Globus pallidus (tissue), 1 donor: ENCODE results near the gene IQCN.

Experiments used
- DNase-seq: peaks from one replicate; pipeline ENCODE4 v3.0.0-alpha.2; 2015; ENCODE audit warnings: low spot score

IQCN gene

DNA sequence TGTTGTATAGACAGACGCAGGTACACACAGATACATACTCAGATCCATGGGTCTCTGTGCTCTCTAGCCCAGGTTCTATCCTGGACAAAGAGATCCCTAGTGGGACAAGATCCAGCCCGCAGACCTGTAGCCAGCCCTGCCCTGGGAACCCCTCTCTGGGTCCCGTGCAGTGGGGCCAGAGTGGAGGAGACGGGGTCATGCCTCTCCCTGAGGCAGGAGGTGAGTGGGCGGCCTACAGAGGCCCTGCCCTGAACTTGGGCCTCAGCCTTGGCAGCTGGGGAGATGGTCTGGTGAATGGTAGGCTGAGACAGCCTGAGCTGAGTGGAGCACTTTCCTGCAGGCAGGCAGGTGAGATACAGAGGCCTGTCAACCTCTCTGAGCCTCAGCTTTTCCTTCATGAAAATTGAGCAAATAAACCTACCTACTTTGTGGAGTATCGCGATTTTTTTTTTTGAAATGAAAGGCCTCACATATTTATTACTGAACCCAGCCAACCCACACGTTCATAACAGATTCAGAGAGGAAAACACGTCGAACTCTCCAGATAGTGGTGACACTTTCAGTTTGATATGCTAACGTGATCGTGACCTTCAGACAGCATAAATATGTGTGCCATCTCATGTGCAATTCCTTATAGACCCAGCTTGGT is 10.6 kb upstream of the IQCN start:
- no peak for DNase-seq

DNA sequence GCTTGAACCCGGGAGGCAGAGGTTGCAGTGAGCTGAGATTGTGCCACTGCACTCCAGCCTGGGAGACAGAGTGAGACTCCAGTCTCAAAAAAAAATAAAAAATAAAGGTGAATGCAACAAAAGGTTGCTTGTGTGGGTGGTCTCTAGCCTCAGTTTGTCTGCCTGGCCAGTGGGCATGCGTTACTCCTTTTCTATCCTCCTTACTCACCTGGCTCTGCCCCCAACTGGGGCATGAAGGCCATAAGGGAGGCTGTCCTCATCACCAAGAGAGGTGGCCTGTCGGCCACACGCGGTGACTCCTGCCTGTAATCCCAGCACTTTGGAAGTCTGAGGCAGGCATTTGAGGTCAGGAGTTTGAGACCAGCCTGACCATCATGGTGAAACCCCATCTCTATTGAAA is 9.1 kb upstream of the IQCN start:
- DNase-seq = no peak

DNA sequence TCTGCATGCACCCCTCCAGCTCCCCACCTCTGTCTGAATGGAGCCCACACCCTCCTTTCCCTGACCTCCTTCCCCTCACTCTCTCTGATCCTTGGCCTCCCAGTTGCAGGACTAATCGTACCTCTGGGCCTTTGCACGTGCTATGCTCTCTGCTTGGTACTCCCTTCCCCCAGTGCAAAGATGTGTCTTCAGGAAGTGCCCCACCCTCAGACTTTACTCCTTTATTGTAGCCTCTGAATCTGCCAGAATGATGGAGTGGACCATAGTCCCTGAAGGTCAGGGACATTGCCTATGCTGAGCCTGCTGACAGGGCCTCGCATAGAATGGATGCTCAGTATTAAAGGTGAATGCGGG is 8.5 kb upstream of the IQCN start:
- no peak for DNase-seq

DNA sequence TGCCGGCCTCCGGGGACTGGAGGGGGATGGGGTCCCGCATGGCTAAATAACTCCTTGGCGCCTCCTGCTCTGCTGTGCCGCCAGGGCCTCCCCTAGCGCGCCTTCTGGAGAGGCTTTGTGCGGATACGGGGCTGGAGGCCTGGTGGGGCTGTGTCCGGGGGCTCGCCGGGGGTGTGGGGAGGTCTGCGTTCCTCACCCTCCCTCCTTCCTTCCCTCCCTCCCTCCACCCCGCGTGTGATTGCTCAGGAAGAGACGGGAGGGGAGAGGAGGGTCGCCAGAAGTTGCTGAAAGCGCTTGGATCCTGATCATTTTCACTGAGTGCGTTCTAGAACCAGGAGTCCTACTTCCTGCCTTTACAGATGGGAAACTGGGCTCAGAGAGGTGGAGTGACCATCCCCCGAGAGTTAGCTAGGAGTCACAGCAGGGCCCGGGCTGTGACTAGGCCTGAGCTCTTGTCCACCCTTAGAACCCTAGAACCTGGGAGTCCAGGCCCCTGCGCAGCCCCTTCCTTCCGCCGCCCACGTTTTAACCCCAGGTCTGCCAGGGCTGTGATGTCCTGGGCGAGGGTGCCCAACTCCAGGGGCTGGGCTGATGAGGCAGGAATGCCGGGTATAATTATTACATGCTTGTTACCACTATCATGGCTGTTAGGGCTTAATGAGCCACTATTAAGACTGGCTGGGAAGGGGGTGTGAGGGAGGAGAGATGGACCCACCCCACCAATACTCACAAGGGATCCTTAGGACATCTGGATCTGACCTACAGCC is 8.0 kb upstream of the IQCN start:
- no peak for DNase-seq

DNA sequence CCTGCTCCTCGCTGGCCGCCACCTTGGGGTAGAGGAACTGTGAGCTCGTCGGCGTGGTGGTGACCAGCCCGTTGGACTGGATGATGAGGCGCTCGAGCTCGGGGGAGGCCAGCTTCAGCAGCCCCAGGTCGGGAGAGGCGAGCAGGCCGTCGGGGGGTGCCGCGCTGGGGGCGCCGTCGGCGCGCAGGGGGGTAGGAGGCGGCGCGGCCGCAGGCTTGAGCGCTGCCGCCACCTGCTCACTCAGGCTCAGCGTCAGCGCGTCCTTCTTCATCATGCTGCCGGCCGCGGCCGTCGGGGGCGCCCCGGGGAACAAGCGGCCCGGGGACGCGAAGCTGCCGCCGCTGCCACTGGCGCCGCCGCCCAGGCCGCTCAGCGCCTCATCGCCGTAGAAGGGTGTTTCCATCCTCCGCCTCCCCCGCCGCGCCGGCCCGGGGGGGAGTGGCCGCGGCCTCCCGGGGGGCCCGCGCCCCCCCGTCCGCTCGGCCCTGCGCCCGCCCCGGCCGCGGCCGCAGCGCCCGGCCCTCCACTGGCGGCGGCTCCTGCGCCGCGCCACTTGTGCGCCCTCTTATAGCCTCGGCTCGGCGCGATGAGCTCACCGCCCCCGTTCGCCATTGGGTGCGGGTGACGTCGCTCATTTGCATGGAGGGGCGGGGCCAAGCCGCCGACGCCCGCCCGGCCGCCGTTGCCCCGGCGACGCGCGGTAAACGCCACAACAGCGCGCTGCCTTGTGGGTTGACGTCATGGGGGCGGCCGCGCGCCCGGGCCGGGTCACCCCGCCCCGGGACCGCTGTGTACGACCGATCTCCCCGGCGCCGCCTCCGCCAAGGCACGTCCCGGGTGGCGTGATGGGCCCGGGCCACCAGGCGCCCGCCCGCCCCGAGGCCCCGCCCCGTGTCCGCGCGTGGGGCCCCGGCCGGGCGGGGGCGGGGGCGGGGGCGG is 7.1 kb upstream of the IQCN start, which contains the start of gene JUND:
JUND (minus strand) TSS at position 541 of the 939 bp plus-strand sequence; CDS start at position 403, 138 bp downstream.
- DNase-seq = peak; percentile 99

DNA sequence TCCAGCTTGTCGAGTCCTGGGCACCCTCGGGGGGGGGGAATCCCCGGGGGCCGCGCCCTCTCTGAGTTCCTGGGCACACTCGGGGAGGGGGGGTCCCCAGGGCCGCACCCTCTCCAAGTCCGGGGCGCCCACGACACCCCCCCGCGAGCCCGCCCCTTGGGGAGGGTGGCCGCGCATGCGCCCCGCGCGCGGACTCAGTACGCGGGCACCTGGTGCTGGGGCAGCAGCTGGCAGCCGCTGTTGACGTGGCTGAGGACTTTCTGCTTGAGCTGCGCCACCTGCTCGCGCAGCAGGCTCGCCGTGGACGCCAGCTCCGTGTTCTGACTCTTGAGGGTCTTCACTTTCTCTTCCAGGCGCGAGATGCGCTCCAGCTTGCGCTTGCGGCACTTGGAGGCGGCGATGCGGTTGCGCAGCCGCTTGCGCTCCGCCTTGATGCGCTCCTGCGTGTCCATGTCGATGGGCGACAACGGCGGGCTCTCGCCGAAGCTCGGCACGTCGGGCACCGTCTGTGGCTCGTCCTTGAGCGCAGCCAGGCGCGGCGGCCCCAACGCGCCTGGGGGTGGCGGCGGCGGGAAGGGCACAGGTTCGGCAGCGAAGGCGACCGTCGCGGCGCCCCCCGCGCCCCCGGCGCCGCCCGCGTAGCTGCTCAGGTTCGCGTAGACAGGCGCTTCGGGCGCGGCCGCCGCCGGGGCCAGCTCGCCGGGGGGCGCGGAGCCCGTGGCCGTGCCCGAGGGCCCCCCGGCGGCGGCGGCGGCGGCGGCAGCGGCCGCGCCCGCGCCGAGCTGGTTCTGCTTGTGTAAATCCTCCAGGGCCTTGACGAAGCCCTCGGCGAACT is 6.2 kb upstream of the IQCN start:
- peak; percentile 82 for DNase-seq

DNA sequence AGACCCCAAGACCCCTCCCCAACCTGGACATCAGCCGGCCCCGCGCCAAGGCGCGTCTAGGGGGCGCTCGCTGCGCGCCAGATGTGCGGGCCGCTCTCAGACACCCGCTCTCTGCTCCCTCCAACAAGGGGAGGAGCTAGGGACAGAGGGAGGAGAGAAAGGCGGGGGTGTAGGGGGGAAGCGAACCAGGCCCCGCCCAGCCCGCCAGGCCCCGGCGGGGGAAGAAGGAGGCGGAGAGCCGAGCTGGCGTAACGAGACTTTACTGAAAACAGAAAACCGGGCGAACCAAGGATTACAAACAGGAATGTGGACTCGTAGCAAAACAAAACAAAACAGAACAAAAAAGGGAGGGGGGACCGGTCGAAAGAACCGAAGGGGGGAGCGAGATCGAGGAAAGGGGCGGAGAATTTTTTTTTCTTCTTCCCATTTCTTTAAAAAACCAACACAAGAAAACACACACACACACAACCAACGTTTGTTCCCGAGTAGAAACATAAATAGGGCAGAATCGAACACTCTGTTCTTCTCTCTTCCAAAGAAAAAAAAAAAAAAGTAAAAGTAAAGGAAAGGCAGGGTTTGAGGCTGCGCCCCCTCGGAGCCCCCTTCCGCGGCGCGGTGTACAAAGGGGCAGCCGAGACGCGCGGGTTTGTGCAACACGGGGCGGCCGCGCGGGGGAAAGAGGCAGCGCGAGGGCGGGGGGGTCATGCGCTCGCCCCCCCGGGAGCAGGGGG is 5.4 kb upstream of the IQCN start:
- peak; percentile 98 for DNase-seq

DNA sequence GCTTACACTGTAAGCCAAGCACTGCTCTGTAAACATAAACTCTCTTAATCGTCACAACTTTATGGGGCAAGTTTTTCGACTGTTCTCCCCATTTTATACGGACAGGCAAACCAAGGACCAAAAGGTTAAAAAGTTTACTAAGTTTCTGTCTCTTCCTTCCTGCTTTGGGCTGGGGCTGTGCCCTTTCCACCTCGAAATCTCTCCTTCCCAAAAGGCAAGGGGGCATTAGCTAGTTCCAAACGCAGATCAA is 4.9 kb upstream of the IQCN start:
- no peak for DNase-seq

DNA sequence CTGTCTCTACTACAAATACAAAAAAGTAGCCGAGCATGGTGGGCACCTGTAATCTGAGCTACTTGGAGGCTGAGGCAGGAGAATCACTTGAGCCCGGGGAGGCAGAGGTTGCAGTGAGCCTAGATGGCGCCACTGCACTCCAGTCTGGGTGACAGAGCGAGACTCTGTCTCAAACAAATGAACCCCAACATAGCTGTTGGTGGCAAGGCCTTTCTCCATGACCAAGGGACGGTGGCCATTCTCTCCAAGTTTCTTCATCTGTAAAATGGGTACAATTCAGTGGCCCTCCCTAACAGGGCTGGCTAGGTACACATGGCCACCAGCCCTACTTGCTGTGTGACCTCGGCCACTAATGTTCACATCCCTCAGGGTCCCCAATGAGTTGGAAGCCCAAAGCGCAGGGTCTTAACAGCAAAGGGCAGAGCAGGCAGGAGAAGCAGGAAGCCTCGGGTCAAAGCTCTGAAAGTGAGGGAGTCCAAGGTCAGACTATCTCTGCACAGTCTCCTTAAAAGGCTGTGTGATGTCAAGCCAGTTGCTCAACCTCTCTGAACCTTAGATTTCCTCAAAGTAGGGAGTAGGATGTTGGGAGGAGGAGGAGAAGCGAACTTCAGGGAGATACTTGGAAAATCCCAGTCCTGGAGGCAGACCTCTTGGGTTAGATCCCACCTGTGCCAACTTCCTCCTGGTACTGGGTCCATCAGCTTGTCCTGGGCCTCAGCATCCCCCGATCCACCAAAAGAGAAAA is 4.4 kb upstream of the IQCN start:
- peak; percentile 16 for DNase-seq

DNA sequence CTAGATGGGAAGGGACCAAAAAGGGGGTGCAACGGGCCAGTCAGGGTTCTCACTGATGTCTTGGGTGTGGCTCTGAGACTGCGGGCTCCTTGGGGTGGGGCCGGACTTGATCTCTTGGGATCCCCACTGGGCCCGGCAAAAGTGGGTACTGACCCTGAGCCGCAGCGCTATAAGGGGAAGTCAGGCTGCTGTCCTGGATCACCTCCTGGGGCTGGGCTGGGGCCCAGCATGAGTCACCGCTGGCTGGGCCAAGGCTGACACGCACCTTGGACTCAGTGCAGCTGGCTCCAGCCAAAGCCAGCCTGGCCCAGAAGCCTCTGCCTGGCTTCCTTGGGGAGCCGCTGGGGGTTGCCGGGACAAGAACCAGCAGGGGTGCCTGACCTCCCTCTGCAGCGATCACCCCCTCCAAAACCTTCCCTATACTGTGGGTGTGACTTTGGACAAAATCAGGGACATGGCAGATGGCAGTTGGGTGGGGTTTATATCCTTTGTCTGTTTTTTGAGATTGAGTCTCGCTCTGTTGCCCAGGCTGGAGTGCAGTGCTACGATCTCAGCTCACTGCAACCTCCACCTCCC is 617 bp upstream of the IQCN start:
- DNase-seq = peak; percentile 81

DNA sequence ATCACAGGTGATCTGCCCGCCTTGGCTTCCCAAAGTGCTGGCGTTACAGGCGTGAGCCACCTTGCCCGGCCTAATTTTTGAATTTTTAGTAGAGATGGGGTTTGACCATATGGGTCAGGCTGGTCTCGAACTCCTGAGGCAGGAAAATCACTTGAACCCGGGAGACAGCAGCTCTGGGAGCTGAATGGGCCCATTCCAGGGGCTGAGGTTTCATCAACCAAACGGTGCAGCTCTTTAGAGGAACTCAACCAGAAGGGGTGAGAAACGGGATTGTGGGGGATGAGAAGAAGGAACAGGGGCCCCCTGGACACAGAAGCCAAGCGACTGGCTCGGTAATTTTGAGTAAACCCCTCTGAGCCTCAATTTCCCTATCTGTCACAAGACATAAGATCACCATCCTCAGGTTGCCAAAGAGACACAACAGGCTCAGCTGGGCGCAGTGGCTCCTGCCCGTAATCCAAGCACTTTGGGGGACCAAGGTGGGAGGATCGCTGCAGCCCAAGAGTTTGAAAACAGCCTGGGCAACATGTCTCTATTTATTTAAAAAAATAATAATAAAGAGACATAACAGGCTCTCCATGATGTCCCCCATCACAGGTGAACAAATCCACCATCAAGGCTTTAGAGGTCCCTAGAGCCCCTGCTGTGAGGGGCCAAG is 562 bp downstream of the IQCN start:
- DNase-seq = no peak

DNA sequence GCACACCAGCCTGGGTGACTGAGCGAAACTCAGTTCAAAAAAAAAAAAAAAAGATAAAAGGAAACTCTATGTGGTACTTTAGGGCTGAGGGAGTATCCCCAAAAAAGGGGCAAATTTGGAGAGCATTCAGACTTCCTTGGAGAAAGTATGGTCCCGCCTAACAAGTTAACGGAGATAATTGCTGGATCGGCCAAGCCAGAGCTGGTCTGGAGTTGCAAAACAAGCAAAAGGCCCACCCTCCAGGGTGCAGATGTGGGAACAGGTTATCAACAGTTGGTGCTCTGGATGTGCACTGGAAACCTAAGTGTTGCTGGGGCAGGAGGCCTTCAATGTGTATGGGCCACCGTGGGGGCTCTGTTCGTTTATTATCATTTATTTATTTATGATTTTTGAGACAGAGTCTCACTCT is 2.8 kb downstream of the IQCN start:
- no peak for DNase-seq

DNA sequence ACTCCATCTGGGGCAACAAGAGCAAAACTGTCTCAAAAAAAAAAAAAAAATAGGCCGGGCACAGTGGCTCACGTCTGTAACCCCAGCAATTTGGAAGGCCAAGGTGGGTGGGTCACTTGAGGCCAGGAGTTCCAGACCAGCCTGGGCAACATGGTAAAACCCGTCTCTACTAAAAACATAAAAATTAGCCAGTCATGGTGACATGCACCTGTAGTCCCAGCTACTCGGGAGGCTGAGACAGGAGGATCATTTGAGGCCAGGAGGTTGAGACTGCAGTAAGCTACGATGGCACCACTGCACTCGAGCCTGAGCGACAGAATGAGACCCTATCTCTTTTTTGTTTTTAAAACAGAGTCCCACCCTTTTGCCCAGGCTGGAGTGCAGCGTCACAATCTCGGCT is 3.9 kb downstream of the IQCN start:
- DNase-seq = no peak

DNA sequence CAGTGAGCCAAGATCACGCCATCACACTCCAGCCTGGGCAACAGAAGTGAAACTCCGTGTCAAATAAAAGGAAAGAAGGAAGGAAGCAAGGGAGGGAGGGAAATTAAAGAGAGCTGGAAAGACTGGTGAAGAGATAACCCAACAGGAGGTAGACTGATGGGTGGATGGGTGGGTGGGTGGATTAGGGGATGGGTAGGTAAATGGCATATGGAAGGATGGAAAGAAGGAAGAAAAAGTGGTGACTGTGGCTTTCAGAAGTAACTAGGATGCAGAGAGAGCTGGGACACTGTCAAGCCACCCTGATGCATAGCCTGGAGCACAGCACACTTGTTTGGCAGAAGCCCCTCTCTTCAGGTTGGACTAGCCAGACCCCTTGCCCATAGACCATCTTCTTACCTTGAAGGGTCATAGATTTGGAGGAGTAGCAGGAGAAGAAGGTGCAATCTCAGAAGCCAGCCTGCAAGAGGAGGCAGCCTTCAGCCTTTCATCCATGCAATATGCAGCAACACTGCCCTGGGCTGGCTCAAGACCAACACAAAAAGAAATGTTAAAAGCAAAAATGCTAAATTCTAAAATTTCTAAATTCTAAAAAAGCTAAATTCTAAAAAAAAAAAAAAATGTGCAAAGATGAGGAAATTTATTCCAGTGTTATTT is 5.1 kb downstream of the IQCN start:
- DNase-seq = no peak

DNA sequence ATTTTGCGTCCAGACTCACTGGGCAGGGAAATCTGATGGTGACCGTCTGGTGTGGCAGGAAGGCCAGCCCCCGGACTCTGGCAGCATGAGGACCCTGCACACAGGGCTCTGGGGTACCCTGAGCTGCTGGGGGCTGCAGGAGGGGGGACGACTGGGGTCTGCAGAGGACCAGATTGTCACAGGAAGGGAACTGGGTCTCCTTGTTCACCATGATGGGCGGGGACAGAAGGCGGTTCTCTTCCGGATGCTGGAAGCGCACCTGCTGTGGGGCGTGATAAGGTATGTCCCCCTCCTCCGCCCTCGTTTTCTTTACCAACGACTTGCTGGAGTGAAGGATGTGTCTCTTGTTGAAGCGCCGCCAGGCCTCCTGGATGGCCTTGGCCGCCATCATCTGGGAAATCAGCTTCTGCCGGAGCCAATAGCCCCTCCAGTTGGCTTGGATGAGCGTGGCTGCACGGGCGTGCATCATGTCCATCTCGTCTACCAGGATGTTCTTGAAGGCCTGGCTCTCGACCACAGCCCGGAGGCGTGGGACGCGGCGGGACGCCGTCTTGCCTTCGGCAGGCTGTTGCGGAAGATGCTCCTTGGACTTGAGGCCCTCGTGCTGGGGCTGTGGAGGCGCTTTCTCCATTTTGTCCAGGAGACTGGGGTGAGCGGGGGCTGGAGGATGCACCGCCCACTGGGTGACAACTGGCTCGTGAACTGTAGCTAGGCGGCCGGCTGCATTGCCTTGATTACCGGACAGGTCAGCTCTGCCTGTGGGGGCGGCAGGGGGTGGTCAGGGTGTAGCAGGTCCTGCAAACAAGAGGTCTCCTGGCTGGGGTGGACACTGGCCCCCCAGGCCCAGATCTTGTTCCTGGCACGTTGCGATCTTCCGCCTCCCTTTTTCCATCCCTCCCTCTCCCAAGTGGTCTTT is 7.2 kb downstream of the IQCN start:
- no peak for DNase-seq

DNA sequence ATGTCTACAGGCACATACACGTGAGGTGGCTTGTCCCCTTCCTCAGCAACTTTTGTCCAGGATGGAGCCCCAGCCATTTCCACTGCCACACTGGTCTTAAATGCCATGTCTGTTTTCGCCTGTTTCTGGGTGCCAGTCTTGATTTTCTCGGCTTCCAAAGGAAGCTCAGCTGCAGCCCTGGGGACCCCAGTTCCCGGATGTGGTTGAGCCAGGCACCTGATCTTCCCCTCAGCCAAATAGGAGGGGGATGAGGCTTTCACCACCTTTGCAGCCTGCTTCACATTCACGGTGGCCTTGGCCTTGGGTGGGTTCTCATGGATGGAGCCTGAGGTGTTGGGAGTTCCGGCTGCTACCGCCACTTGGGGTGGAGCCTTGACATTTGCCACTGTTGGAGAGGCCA is 8.7 kb downstream of the IQCN start:
- no peak for DNase-seq

DNA sequence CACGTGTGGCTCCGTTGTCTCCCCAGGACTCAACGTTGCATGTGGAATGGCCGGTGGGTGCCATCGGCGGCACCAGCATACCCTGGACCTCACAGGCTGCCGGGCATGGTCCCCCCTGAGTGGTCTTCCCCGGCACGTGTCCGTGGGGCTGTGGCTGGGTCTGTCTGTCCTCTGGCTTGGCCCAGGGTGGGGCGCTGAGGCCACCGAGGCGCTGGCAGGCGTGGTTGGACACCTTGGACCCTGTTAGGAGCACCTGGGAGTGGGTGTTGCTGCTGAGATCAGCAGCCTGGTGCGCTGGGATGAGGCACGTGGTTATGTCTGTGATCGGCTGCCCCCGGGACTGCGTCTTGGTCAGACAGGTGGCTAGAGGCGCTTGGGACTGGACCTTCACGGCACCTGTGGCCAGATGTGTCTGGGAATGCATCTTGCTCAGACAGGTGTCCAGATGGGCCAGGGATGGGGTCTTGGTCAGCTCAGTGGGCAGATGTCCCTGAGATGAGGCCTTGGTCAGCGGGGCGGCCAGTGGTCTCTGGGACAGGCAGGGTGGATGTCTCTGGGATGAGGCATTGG is 9.2 kb downstream of the IQCN start:
- no peak for DNase-seq
